ENCODE data around the gene ABCC4.
"Not testable (repeated sequence)": the region's sequence is repeated elsewhere in the genome, so short reads cannot be mapped to it uniquely, and the experiment has no call there.

ABCC4 gene

DNA sequence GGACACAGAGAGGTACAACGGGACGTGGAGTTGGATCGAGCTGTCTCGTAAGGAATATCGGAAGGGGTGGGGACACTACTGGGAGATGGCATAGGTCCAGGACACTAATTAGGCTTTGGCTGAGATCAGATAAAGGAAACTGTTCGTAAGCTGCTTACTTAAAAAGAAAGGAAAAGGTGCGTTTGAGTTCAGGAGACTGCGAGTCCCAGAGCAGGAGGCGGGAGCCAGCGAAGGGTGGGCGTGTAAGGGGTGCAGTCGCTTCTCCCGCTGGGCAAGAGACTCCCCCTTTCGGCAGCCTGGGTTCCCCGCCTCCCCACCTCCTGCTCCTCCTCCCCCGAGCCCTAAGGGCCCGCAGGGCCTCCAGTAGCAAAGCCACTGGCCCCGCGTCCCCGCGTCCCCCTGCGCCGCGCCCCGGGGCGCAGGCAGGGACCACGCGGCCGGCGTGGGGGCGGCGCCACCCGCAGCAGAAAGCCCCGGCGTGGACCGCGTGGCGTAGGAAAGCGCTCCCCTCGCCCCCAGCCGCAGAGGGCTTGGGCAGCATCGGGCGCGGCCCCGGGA lies 547 bp downstream of the ABCC4 start:
- peak; percentile 42 to 46 for DNase-seq (ENCODE audit: low read depth in 2 of 2)

DNA sequence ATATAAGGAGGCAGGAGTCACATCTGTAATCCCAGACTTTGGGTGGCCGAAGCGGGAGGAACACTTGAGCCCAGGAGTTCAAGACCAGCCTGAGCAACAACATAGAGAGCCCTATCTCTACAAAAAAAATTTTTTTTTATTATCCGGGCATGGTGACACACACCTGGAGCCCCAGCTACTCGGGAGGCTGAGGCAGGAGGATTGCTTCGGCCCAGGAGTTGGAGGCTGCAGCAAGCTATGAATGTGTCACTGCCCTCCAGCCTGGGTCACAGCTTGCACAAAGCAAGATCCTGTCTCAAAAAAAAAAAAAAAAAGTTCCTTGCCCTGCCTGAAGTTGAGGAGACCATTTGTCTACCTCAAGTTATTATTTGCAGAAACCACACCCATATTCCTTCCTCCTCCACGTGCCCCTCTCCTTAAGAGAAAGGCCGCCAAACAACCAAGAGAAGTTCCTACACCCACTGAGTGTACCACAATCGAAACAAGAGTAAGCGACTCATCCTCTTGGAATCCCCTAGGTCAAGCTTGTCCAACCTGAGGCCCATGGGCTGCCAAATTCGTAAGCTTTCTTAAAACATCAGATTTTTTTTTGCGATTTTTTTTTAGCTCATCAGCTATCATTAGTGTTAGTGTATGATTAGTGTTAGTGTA lies 2.2 kb downstream of the ABCC4 start:
- no peak for DNase-seq (ENCODE audit: low read depth in 2 of 2)

DNA sequence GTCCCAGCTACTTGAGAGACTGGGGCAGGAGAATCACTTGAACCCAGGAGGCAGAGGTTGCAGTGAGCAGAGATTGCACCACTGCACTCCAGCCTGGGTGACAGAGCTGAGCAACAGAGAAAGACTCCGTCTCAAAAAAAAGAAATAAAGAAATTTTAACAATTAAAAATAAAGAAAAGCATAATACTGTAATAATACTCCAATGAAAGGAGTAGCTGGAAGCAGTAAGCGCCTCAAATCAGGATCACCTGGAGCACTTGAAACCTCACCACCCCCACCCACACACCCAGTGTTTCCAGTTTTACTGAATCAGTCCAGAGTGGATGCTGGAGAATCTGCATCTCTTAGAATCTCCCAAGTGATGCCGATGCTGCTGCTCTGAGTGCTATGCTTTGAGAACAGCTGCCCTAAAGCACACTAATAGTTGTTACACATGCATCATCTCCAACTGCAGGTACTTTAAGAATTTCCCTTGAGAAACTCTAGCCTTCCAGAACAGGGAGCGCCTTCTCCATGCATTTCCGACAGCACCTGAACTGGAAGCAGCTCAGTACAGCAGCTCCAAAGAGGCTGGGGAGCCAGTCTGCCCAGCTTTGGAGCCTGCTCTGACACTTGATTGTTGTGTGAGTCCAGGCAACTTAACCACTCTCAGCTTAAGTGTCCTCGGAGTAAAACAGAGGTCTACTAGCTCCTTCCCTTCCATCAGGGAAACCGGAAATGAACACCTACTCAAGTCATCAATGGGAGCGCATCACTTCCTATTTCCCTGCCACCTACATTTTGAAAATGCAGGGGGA lies 2.9 kb downstream of the ABCC4 start:
- no peak for DNase-seq (ENCODE audit: low read depth in 2 of 2)

DNA sequence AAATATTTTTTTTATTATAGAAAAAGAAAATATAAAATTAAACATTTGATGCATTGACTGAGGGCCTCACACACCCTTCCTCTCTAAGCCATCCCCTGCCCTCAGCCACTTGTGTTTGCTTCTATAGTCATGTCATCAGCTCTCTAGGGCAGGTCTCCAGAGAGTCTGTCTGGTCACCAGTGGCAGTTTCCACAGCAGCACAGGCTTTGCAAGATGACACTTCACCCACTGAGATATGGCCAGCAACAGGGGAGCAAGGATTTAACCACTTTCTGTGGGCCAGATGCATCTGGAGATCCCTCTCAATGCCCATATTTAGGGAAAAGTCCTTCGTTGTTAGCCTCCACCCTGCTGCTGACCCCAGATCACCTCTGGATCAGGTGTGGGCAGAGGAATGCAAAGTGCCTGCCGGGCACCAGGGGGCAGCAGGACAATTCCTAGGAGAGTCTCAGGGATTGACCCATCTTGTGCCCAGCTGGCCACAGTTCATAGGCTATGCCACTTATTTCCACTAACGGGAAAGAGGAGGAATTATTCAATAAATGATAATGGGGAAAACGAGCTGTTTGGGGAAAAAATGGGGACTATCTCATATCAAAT lies 4.8 kb downstream of the ABCC4 start:
- no peak for DNase-seq (ENCODE audit: low read depth in 2 of 2)

DNA sequence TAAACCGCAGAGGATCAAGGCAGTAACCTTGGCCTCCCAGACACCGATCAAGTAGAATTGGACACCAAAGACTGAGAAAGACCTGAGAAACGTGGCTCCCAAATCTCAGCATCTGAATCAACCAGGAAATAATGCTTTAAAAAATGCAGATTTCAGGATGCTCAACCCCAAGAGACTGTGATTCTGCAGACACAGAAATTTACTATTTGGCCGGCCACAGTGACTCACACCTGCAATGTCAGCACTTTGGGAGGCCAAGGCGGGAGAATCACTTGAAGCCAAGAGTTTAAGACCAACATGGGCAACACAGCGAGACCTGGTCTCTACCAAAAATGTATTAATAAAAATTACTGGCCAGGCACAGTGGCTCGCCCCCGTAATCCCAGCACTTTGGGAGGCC lies 6.2 kb downstream of the ABCC4 start:
- DNase-seq (ENCODE audit: low read depth in 2 of 2) = no peak

DNA sequence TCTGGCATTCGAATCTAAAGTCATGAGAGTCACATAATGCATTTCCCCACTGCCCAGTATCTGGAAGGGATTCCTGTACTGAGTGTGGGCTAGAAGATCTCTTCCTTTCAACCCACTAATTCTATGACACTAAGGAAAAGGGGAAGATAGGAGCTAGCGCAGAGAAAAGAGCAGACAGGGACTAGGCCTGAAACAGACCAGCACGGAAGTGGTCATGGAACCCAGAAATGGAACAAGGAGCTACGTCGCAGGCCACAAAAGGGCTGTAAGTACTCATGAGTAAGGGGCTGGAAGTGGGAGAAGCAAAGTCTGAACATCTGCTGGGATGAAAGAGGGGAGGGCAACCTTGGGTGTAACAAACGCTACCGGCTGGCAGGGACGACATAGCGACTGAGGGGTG lies 8.6 kb downstream of the ABCC4 start:
- no peak for DNase-seq (ENCODE audit: low read depth in 2 of 2)

DNA sequence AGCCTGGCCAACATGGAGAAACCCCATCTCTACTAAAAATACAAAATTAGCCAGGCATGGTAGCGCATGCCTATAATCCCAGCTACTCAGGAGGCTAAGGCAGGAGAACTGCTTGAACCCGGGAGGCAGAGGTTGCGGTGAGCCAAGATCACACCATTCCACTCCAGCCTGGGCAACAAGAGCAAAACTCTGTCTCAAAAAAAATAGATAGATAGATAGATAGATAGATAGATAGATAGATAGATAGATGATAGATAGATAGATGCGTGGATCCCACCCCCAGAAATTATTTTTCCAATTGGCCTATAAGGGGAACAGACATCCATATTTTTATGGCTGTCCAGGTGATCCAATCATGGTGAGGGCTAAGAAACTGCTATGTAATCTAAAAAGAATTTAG lies 11.3 kb downstream of the ABCC4 start:
- DNase-seq (ENCODE audit: low read depth in 2 of 2) = not testable (repeated sequence)

DNA sequence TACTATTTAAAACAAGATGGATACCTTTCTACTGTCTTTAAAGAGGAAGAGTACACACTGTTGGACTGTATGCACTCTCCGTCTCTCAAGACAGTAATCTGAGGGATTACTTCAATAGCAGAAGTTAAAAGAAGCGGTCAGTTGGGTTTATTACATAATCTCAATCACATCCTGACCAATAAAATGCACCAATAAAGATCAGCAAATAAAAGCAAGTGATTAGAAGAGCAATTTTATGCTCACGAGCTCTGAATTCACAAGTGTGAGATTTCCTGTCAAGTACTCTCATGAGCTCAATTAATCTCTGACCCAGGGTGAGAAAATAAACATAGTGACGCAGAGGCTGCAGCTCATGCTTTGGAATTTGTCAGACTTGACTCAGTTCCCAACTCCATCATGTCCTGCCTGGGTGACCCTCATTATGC lies 12.2 kb downstream of the ABCC4 start:
- DNase-seq (ENCODE audit: low read depth in 2 of 2) = no peak

DNA sequence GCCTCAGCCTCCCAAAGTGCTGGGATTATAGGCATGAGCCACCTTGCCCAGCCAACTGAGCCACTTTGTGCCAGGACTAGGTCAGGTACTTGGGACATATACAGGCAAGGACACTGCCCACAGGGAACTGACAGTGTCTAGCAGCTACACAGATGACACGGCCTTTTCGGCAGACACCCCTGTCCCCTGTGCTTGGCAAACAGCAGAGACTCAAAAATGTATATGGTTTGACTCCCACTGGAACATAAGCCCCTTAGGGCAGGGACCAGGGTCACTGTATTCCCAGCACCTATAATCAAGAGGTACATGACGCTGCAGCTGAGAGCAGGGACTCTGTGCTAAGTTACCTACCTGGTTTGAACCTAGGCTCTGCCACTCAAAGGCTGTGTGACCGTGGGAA lies 16.8 kb downstream of the ABCC4 start:
- no peak for DNase-seq (ENCODE audit: low read depth in 2 of 2)

DNA sequence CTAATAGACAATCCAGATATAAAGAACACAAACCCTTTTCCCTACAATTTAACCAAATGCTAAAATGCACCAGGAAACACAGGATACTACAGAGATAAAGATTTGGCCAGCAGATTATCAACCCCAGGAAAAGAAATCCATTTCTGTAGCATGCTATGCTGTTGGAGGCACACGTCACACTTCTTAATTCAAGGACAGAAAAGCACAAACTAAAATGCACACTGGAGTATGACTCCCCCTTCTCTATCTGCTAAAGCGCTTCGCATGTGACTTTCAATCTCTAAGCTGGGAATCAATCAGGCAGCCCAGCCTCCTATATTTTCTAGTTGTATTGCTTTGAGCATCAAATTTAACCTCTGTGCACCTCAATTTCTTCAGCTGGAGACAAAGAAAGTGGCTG lies 22.2 kb downstream of the ABCC4 start:
- DNase-seq (ENCODE audit: low read depth in 2 of 2) = no peak

DNA sequence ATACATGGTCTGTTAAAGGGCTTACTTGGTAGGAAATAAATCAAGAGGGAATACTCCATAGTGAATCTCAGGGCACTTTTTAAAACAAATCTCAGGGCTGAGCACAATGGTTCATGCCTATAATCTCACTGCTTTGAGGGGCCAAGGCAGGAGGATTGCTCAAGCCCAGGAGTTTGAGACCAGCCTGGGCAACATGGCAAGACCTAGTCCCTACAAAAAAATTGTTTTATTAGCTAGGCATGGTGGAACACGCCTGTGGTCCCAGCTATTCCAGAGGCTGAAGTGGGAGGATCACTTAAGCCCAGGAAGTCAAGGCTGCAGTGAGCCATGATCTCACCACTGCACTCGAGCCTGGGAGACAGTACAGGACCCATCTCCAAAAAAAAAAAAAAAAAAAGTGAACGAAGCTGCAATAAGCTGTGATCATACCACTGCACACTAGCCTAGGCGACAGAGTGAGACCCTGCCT lies 25.2 kb downstream of the ABCC4 start:
- no peak for DNase-seq (ENCODE audit: low read depth in 2 of 2)

DNA sequence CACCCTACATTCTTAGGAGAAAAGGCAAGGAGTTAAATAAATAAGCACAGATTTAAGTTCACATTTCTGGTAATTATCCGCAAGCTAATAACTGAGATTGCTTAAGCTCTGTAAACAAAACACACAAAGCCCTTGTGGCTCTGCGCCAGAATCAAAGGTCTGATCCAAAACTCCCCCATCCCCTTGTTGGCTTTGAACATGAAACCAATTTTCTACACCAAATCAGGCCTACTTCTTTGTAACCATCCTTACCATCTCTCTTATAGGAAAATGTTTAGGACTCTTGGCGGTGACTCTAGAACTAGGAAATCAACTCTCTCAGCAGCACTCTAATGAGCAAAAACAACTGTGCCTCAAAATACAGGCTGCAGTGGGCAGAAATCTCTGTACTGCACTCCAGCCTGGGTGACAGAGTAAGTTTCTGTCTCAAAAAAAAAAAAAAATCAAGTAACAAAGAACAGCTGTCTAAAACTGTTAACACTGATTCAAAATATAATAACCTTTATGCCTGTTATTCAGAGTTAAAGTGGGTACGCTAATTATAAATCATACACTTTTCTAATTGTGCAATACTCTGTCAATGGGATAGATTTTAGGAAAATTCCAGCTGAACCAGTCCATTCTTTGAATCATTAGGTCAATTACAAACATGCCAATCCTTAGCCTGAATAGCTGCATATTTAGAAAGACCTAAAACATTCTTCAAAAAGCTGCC lies 25.8 kb downstream of the ABCC4 start:
- DNase-seq (ENCODE audit: low read depth in 2 of 2) = no peak

DNA sequence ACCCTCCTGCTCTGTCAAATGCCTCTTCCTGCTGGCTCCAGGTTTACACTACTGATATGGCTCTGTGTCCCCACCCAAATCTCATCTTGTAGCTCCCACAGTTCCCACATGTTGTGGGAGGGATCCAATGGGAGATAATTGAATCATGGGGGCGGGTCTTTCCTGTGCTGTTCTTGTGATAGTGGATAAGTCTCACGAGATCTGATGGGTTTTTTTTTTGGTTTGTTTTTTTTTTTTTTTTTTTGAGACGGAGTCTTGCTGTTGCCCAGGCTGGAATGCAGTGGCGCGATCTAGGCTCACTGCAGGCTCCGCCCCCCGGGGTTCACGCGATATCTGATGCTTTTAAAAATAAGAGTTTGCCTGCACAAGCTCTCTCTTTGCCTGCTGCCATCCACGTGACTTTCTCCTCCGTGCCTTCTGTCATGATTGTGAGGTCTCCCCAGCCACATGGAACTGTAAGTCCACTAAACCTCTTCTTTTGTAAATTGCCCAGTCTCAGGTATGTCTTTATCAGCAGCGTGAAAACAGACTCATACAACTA lies 27.6 kb downstream of the ABCC4 start:
- DNase-seq (ENCODE audit: low read depth in 2 of 2) = not testable (repeated sequence)

DNA sequence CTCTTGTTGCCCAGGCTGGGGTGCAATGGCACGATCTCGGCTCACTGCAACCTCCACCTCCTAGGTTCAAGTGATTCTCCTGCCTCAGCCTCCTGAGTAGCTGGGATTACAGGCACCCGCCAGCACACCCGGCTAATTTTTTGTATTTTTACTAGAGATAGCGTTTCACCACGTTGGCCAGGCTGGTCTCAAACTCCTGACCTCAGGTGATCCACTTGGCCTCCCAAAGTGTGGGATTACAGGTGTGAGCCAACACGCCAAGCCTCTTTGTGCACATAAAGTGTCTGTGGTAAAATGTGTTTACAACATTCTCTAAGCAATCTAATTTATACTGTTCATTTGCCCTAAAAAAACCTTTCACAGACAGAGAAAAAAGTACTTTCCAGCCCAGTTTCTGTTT lies 29.2 kb downstream of the ABCC4 start:
- DNase-seq (ENCODE audit: low read depth in 2 of 2) = not testable (repeated sequence)

DNA sequence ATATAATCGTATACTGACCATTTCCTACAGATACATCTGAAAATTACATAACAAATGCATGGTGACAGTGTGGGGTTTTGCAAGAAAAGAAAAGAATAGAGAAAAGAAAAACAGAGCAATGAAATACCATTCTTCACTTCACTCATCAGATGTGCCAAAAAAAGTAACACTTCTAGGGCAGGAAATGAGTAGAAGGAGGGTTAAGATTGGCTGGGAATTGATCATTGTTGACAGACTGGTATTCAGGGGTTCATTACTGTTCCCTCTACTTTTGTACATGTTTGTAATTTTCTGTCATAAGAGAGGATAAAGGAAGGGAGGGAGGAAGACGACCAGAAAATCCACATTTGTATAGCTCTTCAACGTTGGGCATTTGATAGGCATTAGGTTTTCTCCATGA lies 31.5 kb downstream of the ABCC4 start:
- no peak for DNase-seq (ENCODE audit: low read depth in 2 of 2)

DNA sequence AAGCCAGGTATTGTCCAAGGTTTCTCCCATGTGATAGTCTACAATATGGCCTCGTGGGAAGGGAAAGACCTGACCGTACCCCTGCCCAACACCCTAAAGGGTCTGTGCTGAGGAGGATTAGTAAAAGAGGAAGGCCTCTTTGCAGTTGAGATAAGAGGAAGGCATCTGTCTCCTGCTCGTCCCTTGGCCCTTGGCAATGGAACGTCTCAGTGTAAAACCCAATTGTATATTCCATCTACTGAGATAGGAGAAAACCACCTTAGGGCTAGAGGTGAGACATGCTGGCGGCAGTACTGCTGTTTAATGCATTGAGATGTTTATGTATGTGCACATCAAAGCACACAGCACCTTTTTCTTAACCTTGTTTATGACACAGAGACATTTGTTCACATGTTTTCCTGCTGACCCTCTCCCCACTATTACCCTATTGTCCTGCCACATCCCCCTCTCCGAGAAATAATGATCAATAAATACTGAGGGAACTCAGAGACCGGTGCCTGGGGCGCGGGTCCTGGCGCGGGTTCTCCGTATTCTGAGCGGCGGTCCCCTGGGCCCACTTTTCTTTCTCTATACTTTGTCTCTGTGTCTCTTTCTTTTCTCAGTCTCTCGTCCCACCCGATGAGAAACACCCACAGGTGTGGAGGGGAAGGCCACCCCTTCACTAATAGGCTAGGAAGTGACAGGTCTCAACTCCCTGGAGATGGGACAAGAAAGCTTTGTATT lies 32.7 kb downstream of the ABCC4 start:
- DNase-seq (ENCODE audit: low read depth in 2 of 2) = not testable (repeated sequence)

DNA sequence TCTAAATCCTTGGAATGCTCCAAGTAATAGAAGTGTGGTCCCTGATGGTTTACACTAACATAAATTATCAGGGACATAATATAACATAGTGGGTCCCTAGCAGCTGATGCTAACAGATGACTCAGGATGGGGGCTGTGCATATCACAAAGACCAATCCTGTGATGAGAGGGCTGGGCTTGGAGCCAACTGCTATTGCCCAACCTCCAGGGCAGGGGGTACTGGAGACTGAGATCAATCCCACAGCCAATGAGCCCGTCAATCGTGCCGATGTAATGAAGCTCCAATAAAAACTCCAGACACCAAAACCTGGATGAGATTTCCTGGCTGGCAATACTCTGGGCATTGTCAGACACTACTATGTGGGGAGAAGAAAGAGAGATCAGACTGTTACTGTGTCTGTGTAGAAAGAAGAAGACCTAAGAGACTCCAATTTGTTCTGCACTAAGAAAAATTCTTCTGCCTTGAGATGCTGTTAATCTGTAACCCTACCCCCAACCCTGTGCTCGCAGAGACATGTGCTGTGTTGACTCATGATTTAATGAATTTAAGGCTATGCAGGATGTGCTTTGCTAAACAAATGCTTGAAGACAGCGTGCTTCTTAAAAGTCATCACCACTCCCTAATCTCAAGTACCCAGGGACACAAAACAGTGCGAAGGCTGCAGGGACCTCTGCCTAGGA lies 33.4 kb downstream of the ABCC4 start:
- no peak for DNase-seq (ENCODE audit: low read depth in 2 of 2)

DNA sequence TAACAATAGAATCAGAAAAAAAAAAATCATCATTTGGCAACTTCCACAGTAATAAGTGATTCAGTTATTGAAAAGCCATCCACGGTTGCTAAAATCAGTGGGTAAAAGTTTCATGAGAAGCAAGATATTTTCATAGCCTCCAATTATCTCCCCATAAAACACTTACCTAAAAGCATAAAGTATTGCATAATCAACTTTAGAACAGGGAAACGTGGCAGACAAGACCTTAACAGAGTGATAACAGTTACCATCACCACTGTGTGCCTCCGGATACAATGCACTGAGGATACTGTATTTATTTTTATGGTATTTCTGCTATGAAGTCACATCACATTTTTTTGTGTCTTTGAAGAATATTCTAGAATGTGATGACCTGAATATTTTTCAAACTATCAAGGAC lies 37.0 kb downstream of the ABCC4 start:
- DNase-seq (ENCODE audit: low read depth in 2 of 2) = no peak

DNA sequence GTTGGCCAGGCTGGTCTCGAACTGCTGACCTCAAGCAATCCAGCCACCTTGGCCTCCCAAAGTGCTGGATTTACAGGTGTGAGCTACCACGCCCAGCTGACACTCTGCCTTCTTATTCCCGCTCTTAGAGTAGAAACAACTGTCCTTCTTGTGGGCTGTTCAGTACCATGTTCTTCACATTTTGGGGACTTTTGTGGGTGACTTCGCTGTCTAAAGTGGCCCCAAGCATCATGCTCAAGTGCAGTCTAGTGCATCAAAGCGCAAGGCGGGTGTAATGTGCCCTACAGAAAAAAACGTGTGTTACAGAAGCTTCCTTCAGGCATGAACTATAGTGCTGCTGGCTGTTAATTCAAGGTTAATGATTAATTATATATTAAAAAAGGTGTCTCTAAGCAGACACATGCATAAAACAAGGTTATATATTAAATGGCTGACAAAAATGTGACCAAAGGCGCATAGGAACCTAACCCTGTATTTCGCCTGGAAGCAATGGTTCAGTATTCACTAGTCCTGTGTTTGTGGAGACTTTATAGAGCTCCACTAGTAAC lies 38.3 kb downstream of the ABCC4 start:
- DNase-seq (ENCODE audit: low read depth in 2 of 2) = no peak

DNA sequence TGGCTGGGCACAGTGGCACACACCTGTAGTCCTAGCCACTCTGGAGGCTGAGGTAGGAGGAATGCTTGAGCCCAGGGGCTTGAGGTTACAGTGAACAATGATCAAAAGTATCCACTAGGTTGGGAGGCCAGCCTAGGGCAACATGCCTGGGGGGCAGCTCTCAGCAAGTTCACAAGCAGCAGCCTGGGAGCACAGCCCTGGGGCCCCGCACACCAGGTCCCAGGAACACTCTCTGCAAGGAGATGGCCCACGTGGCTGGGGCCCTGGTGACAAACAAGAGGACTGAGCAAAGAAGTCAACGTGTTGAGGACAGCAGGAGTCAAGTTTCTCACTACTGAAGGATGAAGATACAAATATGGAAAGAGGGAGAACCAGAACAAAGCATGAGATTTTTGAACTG lies 39.3 kb downstream of the ABCC4 start:
- no peak for DNase-seq (ENCODE audit: low read depth in 2 of 2)
